GM04504 (cell line): ENCODE measurements around the gene ATP6V1A.
"Not testable (repeated sequence)": the region's sequence is repeated elsewhere in the genome, so short reads cannot be mapped to it uniquely, and the experiment has no call there.

ENCODE experiments used
- DNase-seq: peaks from one replicate; pipeline ENCODE4 v3.0.0-alpha.2; 2012; ENCODE audit warnings: low read depth

ATP6V1A gene

GRCh38 chr3:113829576-113830354, 82.9 kb downstream of the ATP6V1A start:
- no peak for DNase-seq

GRCh38 chr3:113831103-113831355, 84.2 kb downstream of the ATP6V1A start:
- DNase-seq, result no peak

GRCh38 chr3:113832477-113833164, 85.8 kb downstream of the ATP6V1A start:
- DNase-seq, result no peak

DNA sequence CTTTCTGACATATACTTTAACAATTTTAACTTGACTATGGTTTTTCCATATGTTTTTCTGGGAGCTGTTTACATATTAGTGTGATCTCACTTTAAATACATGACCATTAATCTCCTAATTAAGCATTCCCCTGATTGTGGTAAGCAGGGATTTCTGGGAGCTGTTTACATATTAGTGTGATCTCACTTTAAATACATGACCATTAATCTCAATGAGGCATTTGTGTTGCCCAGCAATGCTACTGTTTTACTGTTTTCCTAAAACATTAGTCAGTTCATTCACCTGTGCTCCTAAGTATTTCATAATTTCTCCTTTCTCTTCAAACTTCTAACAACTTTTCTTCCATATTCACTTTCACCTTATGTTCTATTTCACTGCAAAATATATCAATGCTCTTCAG, 88.1 kb downstream of the ATP6V1A start:
- DNase-seq, result no peak

DNA sequence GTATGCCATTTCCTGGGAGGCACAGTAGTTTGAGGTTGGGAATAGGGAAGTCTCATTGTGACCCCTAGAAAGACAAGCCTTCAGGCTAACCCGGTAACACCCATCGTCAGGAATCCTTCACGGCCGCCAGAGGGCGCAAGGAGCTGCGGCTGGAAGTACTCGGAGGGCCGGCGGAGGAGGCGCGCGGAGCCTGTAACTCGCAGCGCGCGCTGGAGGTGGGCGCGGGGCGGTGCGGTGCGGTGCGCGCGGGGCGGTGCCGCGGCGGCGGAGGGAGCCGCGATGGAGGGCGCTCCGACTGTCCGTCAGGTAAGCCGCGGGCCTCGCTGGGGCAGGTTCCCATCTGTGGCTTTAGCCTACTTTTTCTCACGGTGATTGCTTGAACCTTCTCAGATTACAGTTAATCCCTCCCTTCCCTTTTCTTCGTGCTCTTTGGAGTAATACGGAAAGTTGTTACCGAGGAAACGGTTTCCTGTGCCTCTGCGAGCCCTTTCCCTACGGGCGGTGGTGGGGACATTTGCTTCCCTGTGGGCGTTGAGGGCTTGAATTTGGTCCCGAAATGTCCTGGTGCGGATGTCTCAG, 91.9 kb downstream of the ATP6V1A start, which contains the start of gene GRAMD1C:
Gene GRAMD1C, plus strand, starts transcription at position 158 of the 579 bp plus-strand sequence. Its CDS starts 122 bp downstream, at position 280.
- peak; percentile 67 for DNase-seq

DNA sequence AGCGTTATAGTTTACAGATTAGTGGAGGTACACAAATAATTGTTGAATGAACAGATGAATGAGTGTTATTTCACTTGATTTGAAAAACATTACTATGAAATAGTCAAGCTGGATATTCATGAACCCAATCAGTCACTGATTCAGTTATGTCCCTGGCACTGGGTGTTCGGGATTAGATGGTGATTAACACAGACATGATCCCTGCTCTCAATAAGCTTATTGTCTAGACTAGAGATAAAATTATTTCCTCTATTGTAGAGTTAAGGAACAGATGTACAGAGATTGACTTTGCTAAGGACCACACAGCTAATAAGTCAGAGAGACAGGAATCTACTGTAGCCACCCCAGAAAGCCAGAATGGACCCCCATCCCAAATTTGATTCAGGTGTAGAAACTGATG, 92.7 kb downstream of the ATP6V1A start:
- no peak for DNase-seq

DNA sequence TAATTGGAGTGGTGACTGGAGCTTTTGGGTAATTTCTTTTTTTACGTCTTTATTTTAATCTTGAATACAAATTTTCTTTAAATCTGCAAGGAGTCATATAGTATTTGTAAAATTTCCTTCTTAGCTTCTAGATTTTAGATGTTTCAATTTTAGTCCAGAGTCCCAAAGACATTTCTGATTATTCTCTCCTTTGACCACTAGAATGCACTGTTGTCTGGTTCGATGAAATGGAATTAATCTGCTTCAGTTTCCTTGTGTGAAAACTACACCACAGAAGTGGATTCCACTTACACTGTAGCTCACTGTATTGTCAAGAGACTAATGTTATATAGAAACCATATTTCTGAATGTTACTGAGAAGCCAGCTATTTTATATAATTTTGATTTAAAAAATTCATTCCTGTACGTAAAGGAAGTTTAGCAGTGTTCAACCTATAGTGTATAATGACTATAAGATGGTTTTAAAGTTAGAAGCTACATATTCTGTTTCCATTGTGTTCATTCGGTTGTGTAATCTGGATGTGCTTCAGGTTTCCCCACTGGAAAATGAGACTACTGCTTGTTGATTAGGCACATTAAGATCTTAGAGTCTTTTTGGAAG, 97.9 kb downstream of the ATP6V1A start:
- no peak for DNase-seq

DNA sequence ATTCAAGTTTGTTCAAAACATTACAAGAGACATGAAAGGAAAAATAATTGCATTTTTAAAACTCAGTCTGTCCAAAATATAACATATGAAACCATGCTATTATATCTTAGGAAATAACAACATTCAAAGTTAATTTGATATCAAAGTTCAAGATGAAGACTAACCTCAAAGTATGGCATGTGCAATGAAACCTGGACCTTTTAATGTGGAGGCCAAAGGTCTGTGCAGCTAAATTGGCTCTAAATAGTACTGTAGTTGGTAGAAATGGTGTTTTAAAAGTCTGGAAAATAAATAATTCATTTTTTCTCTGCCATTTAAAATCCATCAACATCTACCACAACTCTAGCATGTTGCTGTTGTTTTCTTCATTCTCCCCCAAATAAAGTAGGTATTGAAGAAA, 100.4 kb downstream of the ATP6V1A start:
- DNase-seq, result no peak

DNA sequence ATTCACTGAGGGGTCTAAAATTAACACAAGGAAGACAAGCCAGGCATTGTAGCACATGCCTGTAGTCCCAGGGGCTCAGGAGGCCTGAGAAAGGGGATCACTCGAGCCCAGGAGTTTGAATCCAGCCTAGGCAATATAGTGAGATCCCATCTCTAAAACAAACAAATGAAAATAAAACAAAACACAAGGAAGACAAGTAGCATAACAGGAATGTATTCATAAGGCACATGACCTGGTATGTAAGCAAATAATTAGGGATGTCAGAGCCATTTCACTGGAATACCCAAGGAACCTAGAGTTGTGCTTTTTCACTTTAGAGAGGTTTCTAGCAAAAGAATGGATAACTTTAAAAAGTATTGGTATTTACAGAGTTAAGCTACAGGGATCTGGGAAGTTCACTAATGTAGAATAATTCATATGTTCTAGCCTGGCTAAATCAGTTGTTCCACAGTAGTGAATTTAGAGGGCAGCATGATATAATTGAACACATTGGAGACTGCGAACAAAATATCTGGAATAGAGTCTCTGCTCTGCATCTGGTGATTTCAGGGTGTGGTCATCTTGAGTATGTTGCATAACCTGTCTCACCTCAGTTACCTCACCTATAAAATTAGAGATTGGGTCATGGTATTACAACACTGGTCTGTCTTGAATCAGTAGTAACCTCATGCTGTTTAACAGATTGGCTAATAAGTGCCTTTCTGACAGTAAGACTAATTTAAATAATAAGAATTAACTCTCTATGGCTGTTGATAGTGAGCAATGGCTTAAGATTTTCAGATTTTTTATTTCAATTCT, 101.0 kb downstream of the ATP6V1A start:
- no peak for DNase-seq

DNA sequence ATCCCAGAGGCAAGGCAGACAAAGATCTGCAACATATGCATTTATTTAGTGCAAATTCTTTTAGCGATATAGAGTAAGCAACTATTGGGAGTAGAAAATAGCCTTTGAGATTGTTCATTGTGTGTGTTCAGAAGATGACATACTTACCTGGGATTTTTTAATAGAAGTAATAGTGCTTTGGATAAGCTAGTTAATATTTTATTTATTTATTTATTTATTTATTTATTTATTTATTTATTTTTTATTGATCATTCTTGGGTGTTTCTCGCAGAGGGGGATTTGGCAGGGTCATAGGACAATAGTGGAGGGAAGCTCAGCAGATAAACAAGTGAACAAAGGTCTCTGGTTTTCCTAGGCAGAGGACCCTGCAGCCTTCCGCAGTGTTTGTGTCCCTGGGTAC, 102.2 kb downstream of the ATP6V1A start:
- DNase-seq, result not testable (repeated sequence)

GRCh38 chr3:113849841-113850240, 103.0 kb downstream of the ATP6V1A start:
- DNase-seq, result not testable (repeated sequence)

DNA sequence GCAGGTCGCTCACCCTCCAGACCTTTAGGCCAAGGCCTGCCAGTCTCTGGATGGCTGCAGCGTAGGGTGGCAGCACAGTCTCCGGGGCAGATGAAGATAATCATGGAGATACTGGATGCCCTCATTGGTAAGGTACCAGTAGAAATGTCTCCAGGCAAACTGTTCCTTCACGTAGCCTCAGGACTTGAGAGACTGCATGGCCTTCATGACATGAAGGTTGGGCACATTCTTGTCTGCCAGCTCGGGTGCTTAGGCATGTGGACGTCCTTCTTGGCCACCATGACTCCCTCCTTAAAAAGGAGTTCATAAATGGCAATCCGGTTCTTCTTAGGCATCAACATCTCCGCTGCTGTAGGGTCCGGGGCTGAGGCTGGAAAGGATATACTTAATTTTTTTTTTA, 103.6 kb downstream of the ATP6V1A start:
- DNase-seq, result not testable (repeated sequence)

DNA sequence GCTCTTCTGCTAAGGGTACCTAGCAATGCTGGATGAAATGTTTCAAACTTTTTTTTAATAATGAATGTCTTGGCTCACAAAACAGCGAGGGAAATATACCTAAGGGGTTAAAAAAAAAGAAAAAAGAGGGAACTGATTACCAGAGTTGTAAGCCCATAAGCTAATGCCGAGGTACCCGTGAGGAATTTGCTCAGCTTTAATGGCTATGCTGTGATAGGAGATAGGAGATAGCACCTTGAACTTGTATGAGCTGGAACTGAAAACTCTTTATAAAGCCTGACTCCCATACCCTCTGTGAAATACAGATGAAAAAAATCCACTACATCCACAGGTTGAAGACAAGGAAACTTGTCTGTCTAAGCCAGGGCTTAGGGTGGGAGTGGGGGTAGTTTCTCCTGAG, 105.7 kb downstream of the ATP6V1A start:
- no peak for DNase-seq
